H1 (cell line): Measurements from ENCODE around the gene FHL1. TPM values are rescaled to one million over a fixed set of nuclear protein-coding genes. Genes with fewer than 3 reads are reported as not detected.

Source experiments
- CTCF ChIA-PET: fragments of 300-600 bp; sonication (Branson Sonifier 250); formaldehyde crosslinking; loops from one replicate; lab custom pipeline; 2021; ENCODE audit not compliant: partially characterized antibody; lab: Charles Lee
- POLR2A ChIA-PET: fragments of 300-600 bp; sonication (Branson Sonifier 250); formaldehyde crosslinking; loops from one replicate; lab custom pipeline; 2021; ENCODE audit warnings: inconsistent platforms; ENCODE audit not compliant: partially characterized antibody; lab: Charles Lee
- DNase-seq, 2 experiments: peaks; one replicate each; pipeline versions ENCODE4 v3.0.0 to v3.0.0-alpha.2; 2010 to 2022; ENCODE audit warnings: low spot score in 2 of 2, low read depth in 1 of 2, mixed read lengths in 1 of 2
- FAIRE-seq: peaks from 2 replicates; lab custom pipeline; 2011; peaks lifted over from hg19 to GRCh38; lab: Jason Lieb, UNC
- H2AFZ ChIP-seq: 2 replicates; pipeline ENCODE4 v1.8.1; 2012; ENCODE audit warnings: low read length, inconsistent platforms
- H2AK5ac ChIP-seq: 2 replicates; pipeline ENCODE4 v1.6.1; 2013; ENCODE audit warnings: low read depth, low read length
- H2BK120ac ChIP-seq: replicated peaks from 2 replicates; pipeline ENCODE3; 2013; ENCODE audit warnings: low read depth, low read length, inconsistent platforms
- H2BK12ac ChIP-seq: 2 replicates; pipeline ENCODE4 v1.6.1; 2013; ENCODE audit warnings: low read depth, low read length
- H2BK15ac ChIP-seq: 2 replicates; pipeline ENCODE4 v1.6.1; 2013; ENCODE audit warnings: low read length
- H2BK20ac ChIP-seq: 2 replicates; pipeline ENCODE4 v1.6.1; 2013; ENCODE audit warnings: low read length
- H2BK5ac ChIP-seq: 2 replicates; pipeline ENCODE4 v1.6.1; 2013; ENCODE audit warnings: low read depth, low read length
- H3K14ac ChIP-seq: 2 replicates; pipeline ENCODE4 v1.6.1; 2013; ENCODE audit warnings: inconsistent platforms; ENCODE audit not compliant: insufficient read length
- H3K18ac ChIP-seq: 2 replicates; pipeline ENCODE4 v1.6.1; 2013; ENCODE audit warnings: low read length; ENCODE audit errors: extremely low read depth
- H3K23ac ChIP-seq: 2 replicates; pipeline ENCODE4 v1.6.1; 2013; ENCODE audit warnings: inconsistent platforms; ENCODE audit not compliant: insufficient read length
- H3K23me2 ChIP-seq: 2 replicates; pipeline ENCODE4 v1.6.1; 2013; ENCODE audit warnings: low read depth, low read length
- H3K27ac ChIP-seq: 2 replicates; pipeline ENCODE4 v1.6.1; 2011; ENCODE audit warnings: low read depth, low read length, inconsistent platforms
- H3K27me3 ChIP-seq, 4 experiments: replicated peaks in 1 of 4; 1 replicate in 1 of 4; 2 replicates in 3 of 4; pipeline versions ENCODE4 v1.6.1 to v1.8.1; 2011 to 2013; ENCODE audit warnings: low read length in 3 of 4, mild to moderate bottlenecking in 3 of 4, inconsistent platforms in 2 of 4, mixed read lengths in 2 of 4, moderate library complexity in 1 of 4; ENCODE audit not compliant: control insufficient read depth in 3 of 4, insufficient read depth in 3 of 4; ENCODE audit errors: extremely low read depth in 1 of 4
- H3K36me3 ChIP-seq, 4 experiments: 2 replicates each; pipeline versions ENCODE4 v1.6.1 to v1.8.1; 2011 to 2013; ENCODE audit warnings: mild to moderate bottlenecking in 4 of 4, low read length in 3 of 4, moderate library complexity in 2 of 4, control low read depth in 1 of 4, inconsistent platforms in 1 of 4; ENCODE audit not compliant: insufficient read depth in 4 of 4, control insufficient read depth in 2 of 4
- H3K4ac ChIP-seq: replicated peaks from 2 replicates; pipeline ENCODE3; 2013; ENCODE audit warnings: low read length, low read depth, mixed read lengths, inconsistent platforms; ENCODE audit not compliant: insufficient read length
- H3K4me1 ChIP-seq, 4 experiments: replicated peaks in 1 of 4; 1 replicate in 1 of 4; 2 replicates in 3 of 4; pipeline versions ENCODE4 v1.6.1 to v1.8.1; 2011 to 2013; ENCODE audit warnings: low read length in 3 of 4, inconsistent platforms in 2 of 4, mixed read lengths in 1 of 4; ENCODE audit not compliant: insufficient read depth in 4 of 4, control insufficient read depth in 3 of 4
- H3K4me2 ChIP-seq, 2 experiments: 2 replicates each; pipeline versions ENCODE4 v1.6.1 to v1.8.1; 2011 to 2013; ENCODE audit warnings: low read depth in 2 of 2, low read length in 2 of 2, control low read depth in 1 of 2, inconsistent platforms in 1 of 2, mild to moderate bottlenecking in 1 of 2; ENCODE audit not compliant: insufficient read depth in 1 of 2
- H3K4me3 ChIP-seq, 4 experiments: fragments of 200-600, 300-600 bp in 1 of 4; sonication (generic), shearing (Covaris generic), sonication (Bioruptor Twin) in 1 of 4; 2 replicates each; pipeline versions ENCODE4 v1.5.1 to v1.8.1; 2011 to 2016; ENCODE audit warnings: low read length in 4 of 4, low read depth in 3 of 4, control low read depth in 2 of 4, inconsistent platforms in 2 of 4, mild to moderate bottlenecking in 2 of 4, mixed read lengths in 1 of 4, moderate library complexity in 1 of 4; ENCODE audit not compliant: insufficient read depth in 2 of 4; ENCODE audit errors: extremely low read depth in 1 of 4
- H3K56ac ChIP-seq: replicated peaks from 2 replicates; pipeline ENCODE3; 2013; ENCODE audit warnings: low read depth, mild to moderate bottlenecking, mixed read lengths, low read length, inconsistent platforms; ENCODE audit not compliant: insufficient read length
- H3K79me1 ChIP-seq: 2 replicates; pipeline ENCODE4 v1.6.1; 2013; ENCODE audit warnings: low read depth, low read length, control low read depth
- H3K79me2 ChIP-seq, 2 experiments: 2 replicates each; pipeline versions ENCODE4 v1.6.1 to v1.8.1; 2012 to 2013; ENCODE audit warnings: low read length in 2 of 2, mild to moderate bottlenecking in 2 of 2, inconsistent platforms in 1 of 2; ENCODE audit not compliant: insufficient read depth in 2 of 2, control insufficient read depth in 1 of 2
- H3K9ac ChIP-seq, 4 experiments: replicated peaks in 1 of 4; 1 replicate in 1 of 4; 2 replicates in 3 of 4; pipeline versions ENCODE4 v1.6.1 to v1.8.1; 2011 to 2013; ENCODE audit warnings: low read depth in 3 of 4, low read length in 3 of 4, control low read depth in 2 of 4, mild to moderate bottlenecking in 2 of 4, moderate library complexity in 2 of 4, inconsistent platforms in 1 of 4; ENCODE audit errors: extremely low read depth in 1 of 4
- H3K9me3 ChIP-seq, 2 experiments: 2 replicates each; pipeline versions ENCODE4 v1.6.1 to v1.8.1; 2012 to 2013; ENCODE audit warnings: mild to moderate bottlenecking in 2 of 2, moderate library complexity in 2 of 2, control low read depth in 1 of 2, inconsistent platforms in 1 of 2, low read depth in 1 of 2, low read length in 1 of 2, mixed read lengths in 1 of 2; ENCODE audit not compliant: insufficient read depth in 2 of 2
- H4K20me1 ChIP-seq, 2 experiments: replicated peaks in 1 of 2; 2 replicates each; pipeline versions ENCODE3 to v1.8.1; 2011 to 2013; ENCODE audit warnings: inconsistent platforms in 2 of 2, low read length in 2 of 2, mild to moderate bottlenecking in 1 of 2; ENCODE audit not compliant: insufficient read depth in 2 of 2, control insufficient read depth in 1 of 2
- H4K5ac ChIP-seq: 2 replicates; pipeline ENCODE4 v1.6.1; 2013; ENCODE audit warnings: low read length, low read depth, mixed read lengths, inconsistent platforms; ENCODE audit not compliant: insufficient read length
- H4K8ac ChIP-seq: 2 replicates; pipeline ENCODE4 v1.8.0; 2013; ENCODE audit warnings: mild to moderate bottlenecking, moderate library complexity, low read length, inconsistent platforms; ENCODE audit not compliant: insufficient read depth; ENCODE audit errors: extremely low read depth
- H4K91ac ChIP-seq: replicated peaks from 2 replicates; pipeline ENCODE3; 2013; ENCODE audit warnings: low read length, mixed read lengths, inconsistent platforms; ENCODE audit not compliant: insufficient read length
- KDM4A ChIP-seq: IDR thresholded peaks from one replicate; pipeline ENCODE4 v1.7.1; 2012; ENCODE audit warnings: low read depth, mild to moderate bottlenecking, moderate library complexity, low read length, inconsistent platforms; ENCODE audit not compliant: severe bottlenecking
- MAX ChIP-seq: IDR thresholded peaks from 2 replicates; pipeline ENCODE4 v1.6.1; 2012; ENCODE audit warnings: inconsistent platforms
- POLR2A ChIP-seq, 2 experiments: IDR thresholded peaks; 1 replicate in 1 of 2; 2 replicates in 1 of 2; pipeline ENCODE4 v1.6.1; 2011; ENCODE audit warnings: low read depth in 2 of 2, low read length in 2 of 2, mild to moderate bottlenecking in 2 of 2; ENCODE audit errors: control extremely low read depth in 1 of 2
- SUZ12 ChIP-seq: fragments of 200-600 bp; sonication (generic); IDR thresholded peaks from 2 replicates; pipeline ENCODE4 v1.6.1; 2012; ENCODE audit warnings: mild to moderate bottlenecking, inconsistent platforms, low read length, moderate library complexity, mixed read lengths
- USF2 ChIP-seq: IDR thresholded peaks from 2 replicates; pipeline ENCODE4 v1.6.1; 2011; ENCODE audit warnings: low read length, improper control_type of control experiment
- whole genome bisulfite sequencing, 2 experiments: shearing (Covaris generic) in 1 of 2; methylation state at CpG; one replicate each; pipeline versions ENCODE4 v1.1.6 to v1.1.7; 2013 to 2015; ENCODE audit warnings: low lambda C conversion rate in 2 of 2, mixed read lengths in 2 of 2, inconsistent platforms in 1 of 2, low coverage in 1 of 2, missing lambda C conversion rate in 1 of 2; ENCODE audit not compliant: insufficient replicate concordance in 2 of 2, insufficient coverage in 1 of 2, insufficient read length in 1 of 2; ENCODE audit errors: extremely low coverage in 1 of 2, missing lambda C conversion rate in 1 of 2; 5-methylcytosine and 5-hydroxymethylcytosine counted together
- polyA plus RNA-seq, 7 experiments: library from polyadenylated mRNA; depleted of rRNA in 3 of 7; stranded (reverse) in 5 of 7; unstranded in 2 of 7; fragments of >200 nt in 5 of 7; fragments of 200-250 nt in 2 of 7; gene quantifications; 1 replicate in 5 of 7; 2 replicates in 1 of 7; 4 replicates in 1 of 7; pipeline versions ENCODE4 v1.2.1 to v1.2.3, GENCODE V29; 2011 to 2013; ENCODE audit warnings: missing spikeins in 2 of 7, mixed read lengths in 2 of 7
- total RNA-seq: library from RNA; stranded (reverse); fragmentation: NEBNext Ultra II Directional; extraction: Animal tissue kit (Norgen Biotek cat#: 25700); gene quantifications from 2 replicates; pipeline ENCODE4 v1.2.1, GENCODE V29; 2021

Gene FHL1
- total and polyA plus RNA-seq, 2 of the 8 experiments (the other 6 are each of a cell fraction or from before 2014, with no cell fraction given), result 45.0 to 56.5 TPM

- DNase-seq (peak in 1 of 2 experiments; percentile 51), FAIRE-seq (no peak)
- Histone ChIP-seq H2AK5ac (no peak overlapping the region), H4K8ac (no peak overlapping the region), H3K9me3 (no peaks in the 10 kb centered on the region), H3K4me3 (peak overlapping the region; percentile 43 to 78 (median 60)), H4K20me1 (no peaks in the 10 kb centered on the region), H3K9ac (peak overlapping the region in 2 of 4 experiments; percentile 40 to 59; a peak in 3 of 7 replicates), H4K5ac (no peak overlapping the region), H3K79me1 (no peaks in the 10 kb centered on the region), H2BK20ac (no peak overlapping the region), H2AFZ (peak overlapping the region; percentile 7; the same call in 1 of the 2 replicates), H3K56ac (no peak overlapping the region), H3K14ac (no peak overlapping the region), H2BK120ac (no peak overlapping the region), H3K36me3 (no peaks in the 10 kb centered on the region), H2BK15ac (no peak overlapping the region), H3K4me2 (peak overlapping the region; percentile 67 to 71), H2BK12ac (no peak overlapping the region), H3K18ac (no peak overlapping the region), H3K27ac (no peak overlapping the region), H3K23ac (no peak overlapping the region), H3K23me2 (no peaks in the 10 kb centered on the region; the same call in 1 of the 2 replicates), H3K79me2 (peaks cover 0 to 25% of the 10 kb centered on the region in 2 experiments; a peak in 2 of 4 replicates), H3K27me3 (peaks cover 0 to 19% (median 11%) of the 10 kb centered on the region in 4 experiments; a peak in 6 of 7 replicates), H2BK5ac (no peak overlapping the region), H4K91ac (no peak overlapping the region), H3K4me1 (peaks cover 0 to 2% (median 0%) of the 10 kb centered on the region in 4 experiments; a peak in 1 of 7 replicates), H3K4ac (no peak overlapping the region)
- CTCF ChIA-PET, result interaction anchor here (0.7 to 1.8 kb wide), 4 partner anchors 16 to 133 kb away, joined by 3 to 5 read pairs (median 3); no protein-coding TSS in a partner anchor
- TF ChIP-seq SUZ12, result peak; percentile 37; the same call in 1 of the 2 replicates
- peak; percentile 47; the same call in 1 of the 2 replicates for TF ChIP-seq MAX
- TF ChIP-seq USF2, result no peak
- peak; percentile 55 for TF ChIP-seq KDM4A
- TF ChIP-seq POLR2A (IDR thresholded peaks at IDR 0.05; ENCODE audit: control extremely low read depth in 1 of 2, low read depth in 2 of 2, low read length in 2 of 2), result no peak
- POLR2A ChIA-PET, result interaction anchor here (1.0 kb wide), 1 partner anchor 8 kb away, joined by 3 read pairs; no protein-coding TSS in a partner anchor
- WGBS, 2 experiments, result 9% methylated on average over 4 of the region's 59 CpGs; no CpG with 5 or more reads in 1 of the 2 experiments
These were observed 569 bp upstream of the FHL1 start for GRCh38 chrX:136146614-136147314.
